HCT116 (cell line): Measurements from ENCODE around the gene DIS3L2. TPM values are rescaled to one million over a fixed set of nuclear protein-coding genes. Genes with fewer than 3 reads are reported as not detected.

ENCODE experiments used
- ATAC-seq: fragments of 200-7000 bp; cut with Tn5 transposase; 2 replicates; pipeline ENCODE4 v1.9.1; 2020; ENCODE audit warnings: mild to moderate bottlenecking, moderate library complexity
- BruUV-seq: library from RNA; stranded (reverse); fragments of 400-500 nt; replicated peaks from 2 replicates; lab custom pipeline; 2021; lab: Mats Ljungman, UMichigan
- CTCF ChIA-PET: fragments of 300-600 bp; sonication (Branson Sonifier 250); formaldehyde crosslinking; loops from one replicate; lab custom pipeline; 2021; ENCODE audit warnings: antibody characterized with exemption; lab: Charles Lee
- POLR2A ChIA-PET: fragments of 300-600, 350-600 bp; sonication (Branson Sonifier 250); formaldehyde crosslinking; loops from one replicate; lab custom pipeline; 2021; ENCODE audit warnings: antibody characterized with exemption; lab: Charles Lee
- RAD21 ChIA-PET, 2 experiments: fragments of 300-600 bp; sonication (Branson Sonifier 250); formaldehyde crosslinking; loops; one replicate each; lab custom pipeline; 2023; ENCODE audit warnings: low total read pairs in 2 of 2; ENCODE audit not compliant: uncharacterized antibody in 2 of 2, unreplicated experiment in 2 of 2, low non-redundant PET in 1 of 2; lab: Charles Lee
- DNase-seq: peaks from one replicate; pipeline ENCODE4 v3.0.0-alpha.2; 2010; ENCODE audit warnings: low read depth, low spot score
- H2AFZ ChIP-seq: fragments of 200-600 bp; shearing (Covaris generic), sonication (generic); 2 replicates; pipeline ENCODE4 v1.6.1; 2017; ENCODE audit warnings: low read depth, mixed run types, mixed read lengths, antibody characterized with exemption, low read length; ENCODE audit not compliant: poor library complexity, severe bottlenecking
- H3K27ac ChIP-seq: 2 replicates; pipeline ENCODE4 v1.5.1; 2012; ENCODE audit warnings: low read depth, low read length
- H3K27me3 ChIP-seq: fragments of 200-600 bp; sonication (generic); 2 replicates; pipeline ENCODE4 v1.6.1; 2016; ENCODE audit warnings: mixed run types, low read length, mixed read lengths; ENCODE audit not compliant: insufficient read depth
- H3K36me3 ChIP-seq, 2 experiments: fragments of 200-500 bp in 1 of 2; fragments of 200-600 bp in 1 of 2; sonication (Bioruptor generic) in 1 of 2; sonication (generic) in 1 of 2; 2 replicates each; pipeline versions ENCODE4 v1.5.1 to v1.6.1; 2014 to 2016; ENCODE audit warnings: low read length in 2 of 2, inconsistent platforms in 1 of 2, mixed read lengths in 1 of 2, mixed run types in 1 of 2; ENCODE audit not compliant: insufficient read depth in 2 of 2, control insufficient read depth in 1 of 2
- H3K4me1 ChIP-seq, 2 experiments: fragments of 200-600 bp in 1 of 2; sonication (generic) in 1 of 2; 2 replicates each; pipeline versions ENCODE4 v1.5.1 to v1.6.1; 2012 to 2017; ENCODE audit warnings: low read length in 2 of 2, inconsistent platforms in 1 of 2, mild to moderate bottlenecking in 1 of 2, mixed read lengths in 1 of 2, mixed run types in 1 of 2, moderate library complexity in 1 of 2; ENCODE audit not compliant: insufficient read depth in 2 of 2, control insufficient read depth in 1 of 2
- H3K4me2 ChIP-seq: fragments of 200-600 bp; sonication (generic); 2 replicates; pipeline ENCODE4 v1.6.1; 2017; ENCODE audit warnings: mixed run types, low read length, mixed read lengths
- H3K4me3 ChIP-seq, 2 experiments: fragments of 200-600 bp in 1 of 2; sonication (generic) in 1 of 2; replicated peaks in 1 of 2; 2 replicates each; pipeline ENCODE4 v1.5.1; 2011 to 2016; ENCODE audit warnings: low read length in 2 of 2, control low read depth in 1 of 2, low read depth in 1 of 2, mild to moderate bottlenecking in 1 of 2, mixed read lengths in 1 of 2, mixed run types in 1 of 2
- H3K79me2 ChIP-seq: fragments of 200-600 bp; sonication (generic); 2 replicates; pipeline ENCODE4 v1.6.1; 2017; ENCODE audit warnings: mild to moderate bottlenecking, mixed run types, low read length, moderate library complexity, mixed read lengths; ENCODE audit not compliant: insufficient read depth
- H3K9ac ChIP-seq: fragments of 200-600 bp; sonication (generic); 2 replicates; pipeline ENCODE4 v1.6.1; 2016; ENCODE audit warnings: low read length, mixed read lengths
- H3K9me2 ChIP-seq: fragments of 200-600 bp; sonication (generic), shearing (Covaris generic); 2 replicates; pipeline ENCODE4 v1.6.1; 2017; ENCODE audit warnings: mixed run types, mild to moderate bottlenecking, moderate library complexity; ENCODE audit not compliant: insufficient read depth
- H3K9me3 ChIP-seq, 2 experiments: fragments of 200-500 bp in 1 of 2; fragments of 200-600 bp in 1 of 2; sonication (Bioruptor generic) in 1 of 2; sonication (generic) in 1 of 2; 2 replicates each; pipeline ENCODE4 v1.6.1; 2014 to 2017; ENCODE audit warnings: low read length in 2 of 2, mixed read lengths in 2 of 2, inconsistent platforms in 1 of 2, low read depth in 1 of 2, mild to moderate bottlenecking in 1 of 2, mixed run types in 1 of 2, moderate library complexity in 1 of 2; ENCODE audit not compliant: control insufficient read depth in 1 of 2, insufficient read depth in 1 of 2
- H4K20me1 ChIP-seq: fragments of 200-600 bp; sonication (generic), shearing (Covaris generic); 2 replicates; pipeline ENCODE4 v1.6.1; 2017; ENCODE audit warnings: mixed run types, mild to moderate bottlenecking, moderate library complexity; ENCODE audit not compliant: insufficient read depth
- CBX3 ChIP-seq: IDR thresholded peaks from 2 replicates; pipeline ENCODE4 v1.6.1; 2012; ENCODE audit warnings: low read depth
- EGR1 ChIP-seq: IDR thresholded peaks from 2 replicates; pipeline ENCODE4 v1.6.1; 2012; ENCODE audit warnings: low read depth
- ELF1 ChIP-seq: IDR thresholded peaks from 2 replicates; pipeline ENCODE4 v1.6.1; 2012; ENCODE audit warnings: low read depth, borderline replicate concordance
- EZH2 ChIP-seq: fragments of 200-600 bp; sonication (generic); IDR thresholded peaks from 2 replicates; pipeline ENCODE4 v1.6.1; 2017; ENCODE audit warnings: antibody characterized with exemption, mixed run types
- EZH2phosphoT487 ChIP-seq: fragments of 200-600 bp; IDR thresholded peaks from 2 replicates; pipeline ENCODE4 v1.6.1; 2018; ENCODE audit warnings: antibody characterized with exemption, borderline replicate concordance
- JUND ChIP-seq: IDR thresholded peaks from 2 replicates; pipeline ENCODE4 v1.6.1; 2012
- POLR2A ChIP-seq: IDR thresholded peaks from 2 replicates; pipeline ENCODE4 v1.7.0; 2011; ENCODE audit warnings: borderline replicate concordance; ENCODE audit not compliant: insufficient read depth, insufficient read length; ENCODE audit errors: extremely low read depth
- POLR2AphosphoS5 ChIP-seq: IDR thresholded peaks from 2 replicates; pipeline ENCODE4 v1.6.1; 2011; ENCODE audit warnings: mild to moderate bottlenecking, low read depth, low read length, moderate library complexity
- RAD21 ChIP-seq: IDR thresholded peaks from 2 replicates; pipeline ENCODE4 v1.6.1; 2012; ENCODE audit warnings: low read depth, mild to moderate bottlenecking
- SIN3A ChIP-seq: IDR thresholded peaks from 2 replicates; pipeline ENCODE4 v1.6.1; 2012; ENCODE audit warnings: low read depth
- SRF ChIP-seq: IDR thresholded peaks from 2 replicates; pipeline ENCODE4 v1.6.1; 2012; ENCODE audit warnings: low read depth
- TCF7L2 ChIP-seq: IDR thresholded peaks from 2 replicates; pipeline ENCODE4 v1.7.0; 2011; ENCODE audit warnings: borderline replicate concordance, inconsistent platforms; ENCODE audit not compliant: insufficient read depth, insufficient read length; ENCODE audit errors: extremely low read depth
- YY1 ChIP-seq: IDR thresholded peaks from 2 replicates; pipeline ENCODE4 v1.6.1; 2011; ENCODE audit warnings: low read length, low read depth, moderate library complexity, mild to moderate bottlenecking; ENCODE audit not compliant: insufficient replicate concordance; ENCODE audit errors: extremely low read depth
- ZFX ChIP-seq: fragments of 450-650 bp; IDR thresholded peaks from 2 replicates; pipeline ENCODE4 v1.6.1; 2017
- ZNF274 ChIP-seq: fragments of 200-500 bp; sonication (Bioruptor generic); IDR thresholded peaks from 2 replicates; pipeline ENCODE4 v1.6.1; 2014; ENCODE audit warnings: mild to moderate bottlenecking, low read depth, low read length, inconsistent platforms
- intact Hi-C: fragments of 100-400 bp; cut with micrococcal nuclease; formaldehyde crosslinking; loops from 2 replicates; pipeline ENCODE4 v1.10.0; 2022
- total RNA-seq: library from RNA; stranded (reverse); gene quantifications from one replicate; pipeline ENCODE4 v1.2.1, GENCODE V29; 2021; ENCODE audit not compliant: unreplicated experiment
- TF ChIP-seq, protein P1 (sequence below): IDR thresholded peaks from 2 replicates; pipeline ENCODE4 v1.6.1; 2012
- TF ChIP-seq, protein P2 (sequence below): IDR thresholded peaks from 2 replicates; pipeline ENCODE4 v1.6.1; 2012
- TF ChIP-seq, protein P3 (sequence below): IDR thresholded peaks from 2 replicates; pipeline ENCODE4 v1.6.1; 2011; ENCODE audit warnings: mild to moderate bottlenecking, low read length, moderate library complexity; ENCODE audit not compliant: insufficient replicate concordance; ENCODE audit errors: extremely low read depth

The DIS3L2 gene
- total RNA-seq, 1 experiment from 2014 or later = 42.5 TPM

DNA sequence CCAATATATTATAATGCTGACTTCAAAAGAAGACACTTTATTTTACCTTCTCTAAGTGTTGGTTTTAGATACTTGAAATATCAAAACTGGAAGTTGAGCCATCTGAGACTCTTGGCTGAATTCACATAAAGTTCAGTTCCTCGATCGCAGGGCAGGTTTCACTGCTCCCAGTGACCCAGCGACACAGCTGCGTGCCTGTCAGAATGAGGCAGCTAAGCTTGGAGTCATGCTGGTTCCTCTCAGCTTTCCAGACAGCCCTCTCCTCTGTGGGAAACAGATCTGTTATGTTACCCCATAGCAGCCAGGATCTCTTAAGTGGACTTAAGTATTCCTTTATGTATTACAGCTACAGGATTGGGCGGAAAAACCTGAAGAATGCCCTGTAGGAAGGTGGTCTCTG, 274.2 kb downstream of the DIS3L2 start:
- Histone ChIP-seq H3K36me3 (no peaks in the 10 kb centered on the region), H3K4me1 (peaks cover 6 to 22% of the 10 kb centered on the region in 2 experiments; a peak in 3 of 4 replicates), H3K4me3 (no peak overlapping the region), H3K9ac (no peak overlapping the region), H3K27ac (no peak overlapping the region), H4K20me1 (no peaks in the 10 kb centered on the region), H3K27me3 (no peaks in the 10 kb centered on the region), H3K9me3 (no peaks in the 10 kb centered on the region), H3K79me2 (no peaks in the 10 kb centered on the region)
- CTCF ChIA-PET = no interaction called here
- POLR2A ChIA-PET = no interaction called here
- ATAC-seq = peak; percentile 41; the same call in 1 of the 2 replicates
- no peak for DNase-seq
- RAD21 ChIA-PET = no interaction called here
- BruUV-seq = no TSS peak
- no peak for TF ChIP-seq SRF
- no peak for TF ChIP-seq EGR1
- TF ChIP-seq CBX3 = no peak
- no peak for TF ChIP-seq EZH2phosphoT487
- no peak for TF ChIP-seq JUND
- TF ChIP-seq, protein P1, sequence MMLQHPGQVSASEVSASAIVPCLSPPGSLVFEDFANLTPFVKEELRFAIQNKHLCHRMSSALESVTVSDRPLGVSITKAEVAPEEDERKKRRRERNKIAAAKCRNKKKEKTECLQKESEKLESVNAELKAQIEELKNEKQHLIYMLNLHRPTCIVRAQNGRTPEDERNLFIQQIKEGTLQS = no peak
- TF ChIP-seq TCF7L2 = no peak
- no peak for TF ChIP-seq ELF1
- TF ChIP-seq ZFX = no peak
- no peak for TF ChIP-seq POLR2A
- TF ChIP-seq, protein P2, sequence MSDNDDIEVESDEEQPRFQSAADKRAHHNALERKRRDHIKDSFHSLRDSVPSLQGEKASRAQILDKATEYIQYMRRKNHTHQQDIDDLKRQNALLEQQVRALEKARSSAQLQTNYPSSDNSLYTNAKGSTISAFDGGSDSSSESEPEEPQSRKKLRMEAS = no peak
- TF ChIP-seq EZH2 = no peak
- no peak for TF ChIP-seq YY1
- no peak for TF ChIP-seq POLR2AphosphoS5
- TF ChIP-seq RAD21 = no peak
- no peak for TF ChIP-seq SIN3A
- TF ChIP-seq, protein P3, sequence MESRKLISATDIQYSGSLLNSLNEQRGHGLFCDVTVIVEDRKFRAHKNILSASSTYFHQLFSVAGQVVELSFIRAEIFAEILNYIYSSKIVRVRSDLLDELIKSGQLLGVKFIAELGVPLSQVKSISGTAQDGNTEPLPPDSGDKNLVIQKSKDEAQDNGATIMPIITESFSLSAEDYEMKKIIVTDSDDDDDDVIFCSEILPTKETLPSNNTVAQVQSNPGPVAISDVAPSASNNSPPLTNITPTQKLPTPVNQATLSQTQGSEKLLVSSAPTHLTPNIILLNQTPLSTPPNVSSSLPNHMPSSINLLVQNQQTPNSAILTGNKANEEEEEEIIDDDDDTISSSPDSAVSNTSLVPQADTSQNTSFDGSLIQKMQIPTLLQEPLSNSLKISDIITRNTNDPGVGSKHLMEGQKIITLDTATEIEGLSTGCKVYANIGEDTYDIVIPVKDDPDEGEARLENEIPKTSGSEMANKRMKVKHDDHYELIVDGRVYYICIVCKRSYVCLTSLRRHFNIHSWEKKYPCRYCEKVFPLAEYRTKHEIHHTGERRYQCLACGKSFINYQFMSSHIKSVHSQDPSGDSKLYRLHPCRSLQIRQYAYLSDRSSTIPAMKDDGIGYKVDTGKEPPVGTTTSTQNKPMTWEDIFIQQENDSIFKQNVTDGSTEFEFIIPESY = no peak
- TF ChIP-seq ZNF274 = no peak
- TF ChIP-seq, all 23 proteins: peak for 0
- intact Hi-C loops = no loop called here
- Histone ChIP-seq H3K9me2 (no peaks in the 10 kb centered on the region), H2AFZ (no peak overlapping the region), H3K4me2 (peak overlapping the region; percentile 16)
